ENCODE data around the gene PTPRE. TPM values are rescaled to one million over a fixed set of nuclear protein-coding genes. Genes with fewer than 3 reads are reported as not detected.

Gene PTPRE
- total RNA-seq, 1 experiment from 2014 or later = 2.6 TPM

DNA sequence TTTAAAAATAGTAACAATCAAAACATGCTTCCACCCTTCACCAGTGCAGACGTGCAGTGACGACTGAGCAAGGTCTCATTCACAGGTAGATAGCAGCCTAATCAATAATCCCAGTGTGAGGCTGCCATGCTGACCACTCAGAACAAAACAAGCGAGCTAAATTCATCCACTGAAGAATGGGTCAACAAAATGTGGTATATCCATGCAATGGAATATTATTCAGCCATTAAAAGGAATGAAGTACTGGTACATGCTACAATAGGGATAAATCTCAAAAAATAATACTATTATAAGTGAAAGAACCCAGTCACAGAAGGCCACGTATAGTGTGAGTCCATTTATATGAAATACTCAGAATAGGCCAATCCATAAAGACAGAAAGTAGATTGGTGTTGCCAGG lies 74.0 kb downstream of the PTPRE start:
- no peak for DNase-seq (ENCODE audit: low read depth)

DNA sequence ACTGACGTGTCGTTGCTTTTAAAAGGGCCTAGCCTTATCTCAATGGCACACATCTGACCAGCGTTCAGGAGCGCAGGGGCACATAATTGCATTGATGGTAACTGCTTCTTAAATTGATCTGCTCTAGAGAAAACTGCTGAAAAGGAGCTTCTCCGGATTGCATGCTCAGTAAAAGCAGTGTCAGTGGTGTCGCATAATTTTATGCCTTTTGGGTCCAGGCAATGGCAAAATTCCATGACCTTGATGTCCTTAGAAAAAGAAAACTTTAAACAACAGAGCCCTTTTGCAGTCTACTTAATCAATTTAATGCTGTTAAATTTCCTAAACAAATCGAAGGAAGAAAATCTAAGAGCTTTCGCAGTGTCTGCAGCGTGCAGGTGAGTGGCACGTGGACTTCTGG lies 75.7 kb downstream of the PTPRE start:
- no peak for DNase-seq (ENCODE audit: low read depth)

DNA sequence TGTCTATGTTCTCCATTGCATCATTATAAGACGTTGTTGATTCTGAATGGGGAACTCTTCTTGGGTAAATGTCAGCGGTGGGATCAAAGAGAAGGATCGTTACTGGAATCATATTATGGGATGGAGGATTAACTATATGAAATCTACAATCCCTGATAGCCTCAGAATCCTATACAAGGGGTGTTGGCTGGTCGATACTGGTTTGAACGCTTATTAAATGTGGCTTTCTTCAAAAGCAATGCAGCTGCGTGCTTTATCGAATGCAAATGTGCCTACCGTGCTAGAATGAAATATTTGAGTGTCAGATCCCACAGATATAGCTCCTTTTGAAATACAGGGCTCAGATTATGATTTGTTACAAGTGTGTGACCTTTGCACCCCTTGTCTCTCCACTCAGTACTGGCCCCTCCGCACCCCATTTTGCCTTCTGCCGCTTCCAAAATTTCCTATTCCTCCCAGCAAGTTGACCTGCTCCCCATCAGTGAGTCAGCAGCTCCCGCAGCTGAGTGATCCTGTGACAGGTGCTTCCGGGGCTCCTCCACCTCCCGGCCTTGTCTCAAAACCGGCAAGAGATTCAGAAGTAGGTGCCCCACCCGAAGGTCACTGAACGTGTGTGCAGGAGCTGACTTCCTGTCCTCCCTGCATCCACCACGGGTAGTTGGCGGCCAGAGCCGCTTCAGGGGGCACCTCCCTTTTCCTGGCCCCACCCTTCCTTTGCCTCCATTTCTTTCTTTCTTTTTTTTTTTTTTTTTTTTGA lies 76.6 kb downstream of the PTPRE start:
- DNase-seq (ENCODE audit: low read depth) = no peak

GRCh38 chr10:127984945-127985344 lies 78.0 kb downstream of the PTPRE start:
- no peak for DNase-seq (ENCODE audit: low read depth)

DNA sequence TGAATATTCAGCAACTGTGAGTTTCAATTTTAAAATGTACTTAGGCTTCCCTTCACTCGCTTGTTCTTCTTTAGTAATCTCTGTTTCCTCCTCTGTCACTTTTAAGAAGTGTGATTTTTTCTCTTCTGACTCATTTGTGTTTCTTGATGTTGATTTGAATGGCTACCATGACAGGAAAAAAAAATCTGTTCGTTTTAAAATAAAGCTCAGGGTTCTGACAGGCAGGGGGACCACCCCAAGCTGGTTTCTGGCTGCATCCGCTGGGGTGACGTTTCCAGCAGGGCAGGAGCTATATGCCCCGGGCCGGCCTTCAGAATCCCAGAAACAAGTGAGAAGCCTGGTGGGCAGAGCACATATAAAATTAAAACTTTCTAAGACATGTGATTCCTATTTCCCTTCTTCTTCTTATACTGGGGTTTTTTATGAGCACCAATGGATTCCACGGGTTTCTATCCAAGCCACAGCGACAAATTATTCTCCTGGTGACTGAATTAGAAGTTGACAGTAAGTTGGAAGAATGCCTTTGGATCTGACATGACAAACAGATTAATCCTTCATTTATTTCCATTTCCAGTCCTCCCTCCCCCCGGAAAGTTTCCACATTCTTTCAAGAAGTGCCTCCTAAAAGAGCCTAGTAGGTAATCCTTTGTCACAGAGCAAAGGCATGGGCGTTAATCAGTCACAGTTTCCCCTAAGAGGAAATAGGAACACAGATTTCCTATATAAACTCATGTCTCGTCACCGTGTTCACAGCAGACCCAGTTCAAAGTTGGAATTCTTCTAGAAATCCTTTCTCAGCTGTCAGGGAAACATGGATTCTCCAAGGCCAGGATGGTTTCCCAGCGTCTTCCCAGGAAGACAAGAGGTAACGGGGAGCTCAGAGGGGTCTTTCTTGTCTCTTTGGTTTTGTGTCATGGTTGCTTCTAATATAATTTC lies 79.9 kb downstream of the PTPRE start:
- no peak for DNase-seq (ENCODE audit: low read depth)

- no peak for DNase-seq (ENCODE audit: low read depth)
These were observed 80.8 kb downstream of the PTPRE start for GRCh38 chr10:127987467-127988380.

DNA sequence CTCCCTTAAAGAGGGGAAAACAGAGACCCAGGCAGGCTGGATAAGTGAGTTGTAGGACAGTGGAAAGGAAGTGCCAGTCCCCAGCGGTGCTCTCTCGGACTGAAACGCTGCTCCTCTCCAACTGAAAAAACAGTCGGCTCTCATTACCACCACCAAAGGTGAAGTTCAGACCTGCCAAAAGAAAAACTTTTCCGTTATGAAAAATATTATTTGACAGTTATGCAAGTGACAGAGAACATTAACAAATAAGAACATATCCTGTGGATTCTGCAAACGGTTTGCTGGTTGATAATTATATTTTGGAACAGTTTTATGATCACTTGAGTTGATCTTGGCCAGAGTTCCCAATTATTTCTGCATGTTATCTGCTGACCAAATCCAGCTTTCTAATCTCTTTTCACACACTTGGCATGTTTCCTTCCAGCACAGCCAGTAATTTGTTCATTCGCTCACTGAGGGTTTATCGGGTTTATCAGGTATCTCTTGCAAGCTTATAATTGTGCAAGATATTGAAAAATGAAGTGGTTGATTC lies 82.6 kb downstream of the PTPRE start:
- peak; percentile 19 for DNase-seq (ENCODE audit: low read depth)

DNA sequence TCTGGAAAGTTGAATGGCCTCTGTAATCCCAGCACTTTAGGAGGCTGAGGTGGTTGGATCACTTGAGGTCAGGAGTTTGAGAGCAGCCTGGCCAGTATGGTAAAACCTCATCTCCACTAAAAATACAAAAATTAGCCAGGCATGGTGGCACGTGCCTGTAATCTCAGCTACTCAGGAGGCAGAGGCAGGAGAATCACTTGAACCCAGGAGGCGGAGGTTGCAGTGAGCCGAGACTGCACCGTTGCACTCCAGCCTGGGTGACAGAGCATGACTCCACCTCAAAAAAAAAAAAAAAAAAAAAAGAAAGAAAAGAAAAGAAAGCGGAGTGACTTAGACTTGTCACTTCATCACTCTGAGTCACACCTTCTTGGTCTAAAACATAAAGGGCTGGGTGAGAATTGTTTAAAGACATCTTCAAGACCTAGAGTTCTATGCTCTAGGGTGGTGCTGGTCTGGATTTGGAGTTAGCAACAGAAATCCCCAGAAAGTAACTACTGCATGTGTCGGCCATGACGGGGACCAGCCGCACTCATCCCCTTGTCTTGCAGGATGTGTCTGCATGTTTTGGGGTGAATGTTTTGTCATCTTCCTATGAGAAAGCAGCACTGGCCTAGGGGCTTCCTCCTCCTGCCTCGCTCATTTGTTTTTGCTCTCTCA lies 83.4 kb downstream of the PTPRE start:
- peak; percentile 41 for DNase-seq (ENCODE audit: low read depth)

DNA sequence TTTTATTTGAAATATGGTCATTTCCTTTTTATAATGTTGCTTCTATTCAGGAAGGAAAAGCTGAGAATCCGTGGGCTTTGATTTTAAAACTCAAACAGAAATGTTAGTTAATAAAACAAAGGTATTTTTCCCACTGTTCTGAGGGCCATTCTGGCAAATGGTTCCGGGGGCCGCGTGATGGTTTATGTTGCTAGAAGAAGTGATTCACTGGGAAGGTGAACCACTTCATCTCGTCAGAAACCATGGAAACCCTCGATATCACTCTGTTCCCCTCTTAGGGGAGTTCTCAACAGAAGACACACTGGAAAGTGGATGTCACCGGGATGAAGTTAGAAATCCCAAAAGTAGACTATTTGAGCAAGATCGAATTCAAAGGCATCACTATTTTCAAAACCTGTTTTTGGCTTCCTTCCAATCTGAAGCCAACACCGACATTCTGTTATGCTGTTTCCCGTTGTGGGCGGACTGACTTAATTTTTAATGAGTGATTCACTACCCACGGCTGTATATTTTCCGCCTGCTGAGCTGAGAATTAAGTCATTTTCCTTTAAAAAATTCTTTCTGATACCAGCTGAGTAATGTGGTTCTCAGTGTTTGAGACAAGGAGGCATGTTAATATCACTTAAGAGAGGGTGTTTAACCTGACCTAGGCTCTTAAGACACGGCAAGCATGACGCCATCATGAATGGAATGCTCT lies 84.1 kb downstream of the PTPRE start:
- peak; percentile 78 for DNase-seq (ENCODE audit: low read depth)

DNA sequence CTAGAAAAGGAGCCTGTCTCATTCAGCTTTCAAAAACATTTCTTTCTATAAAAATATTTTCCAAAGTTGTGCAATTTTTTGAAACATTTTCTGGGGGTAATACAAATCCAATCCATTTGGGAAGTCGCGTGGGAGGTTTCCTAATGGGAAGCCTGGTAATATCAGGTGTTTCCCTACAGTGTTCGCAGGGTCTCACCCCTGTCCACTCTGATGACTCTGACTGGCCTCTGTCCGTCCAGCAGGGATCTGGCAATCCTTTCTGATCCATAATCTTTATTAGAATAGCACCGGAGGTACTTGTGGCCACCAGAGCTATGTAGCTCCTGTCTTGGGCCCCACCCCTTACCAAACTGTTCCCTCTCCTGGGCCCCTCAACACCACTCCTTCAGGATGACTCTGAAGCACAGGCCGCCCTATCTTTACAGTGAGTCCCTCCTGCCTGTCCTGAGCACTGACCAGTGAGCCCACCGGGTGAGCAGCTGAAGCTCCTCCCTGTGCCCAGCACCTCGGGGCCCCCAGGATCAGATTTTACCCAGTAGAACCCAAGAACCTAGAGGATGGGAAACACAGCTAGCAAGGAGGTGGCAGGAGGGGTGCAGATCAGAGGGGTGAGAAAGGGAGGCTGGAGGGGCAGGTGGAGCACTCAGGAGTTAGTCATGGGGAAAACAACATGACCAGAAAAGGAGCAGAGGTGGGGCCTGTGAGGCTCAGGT lies 84.8 kb downstream of the PTPRE start:
- peak; percentile 39 for DNase-seq (ENCODE audit: low read depth)

DNA sequence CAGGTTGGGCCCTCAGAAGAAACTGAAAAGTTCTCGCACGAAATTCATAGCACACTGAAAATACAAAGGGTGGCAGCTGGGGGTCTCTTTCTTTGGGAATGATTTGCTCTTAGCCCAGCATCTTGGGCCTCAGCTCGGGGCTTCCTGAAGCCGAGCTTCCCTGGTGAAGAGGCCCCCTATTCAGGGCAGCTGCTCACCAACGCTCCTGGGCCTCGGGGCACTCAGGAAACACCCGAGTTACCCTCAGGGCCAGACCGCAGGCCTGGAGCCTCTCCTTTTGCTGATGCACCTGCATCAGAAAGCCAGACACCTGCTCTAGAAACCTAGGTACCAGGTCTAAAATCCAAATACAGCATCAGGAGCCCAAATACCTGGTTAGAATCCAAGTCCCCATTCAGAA lies 85.5 kb downstream of the PTPRE start:
- no peak for DNase-seq (ENCODE audit: low read depth)

GRCh38 chr10:127993056-127993690 lies 86.3 kb downstream of the PTPRE start:
- no peak for DNase-seq (ENCODE audit: low read depth)

- DNase-seq (ENCODE audit: low read depth) = no peak
These were observed 89.0 kb downstream of the PTPRE start for GRCh38 chr10:127995939-127996338.

DNA sequence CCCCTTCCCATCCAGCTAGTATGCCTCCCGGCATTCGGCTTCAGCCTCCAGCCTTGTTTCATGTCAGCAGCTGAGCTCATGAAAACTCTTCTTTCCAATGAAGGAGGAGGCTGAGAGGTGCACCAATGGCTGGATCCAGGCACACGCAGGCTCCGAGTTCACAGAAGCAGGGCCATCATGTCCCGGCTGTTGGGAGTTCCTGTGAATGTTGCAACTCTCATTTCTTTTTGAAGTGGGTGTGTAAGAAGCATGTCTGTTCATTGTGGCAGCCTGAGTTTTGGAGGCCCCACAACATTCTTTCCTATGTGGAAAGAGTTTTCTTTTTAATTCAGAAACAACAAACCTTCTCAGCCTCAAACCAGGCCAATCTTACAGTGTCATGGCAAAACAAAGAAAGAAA lies 89.7 kb downstream of the PTPRE start:
- no peak for DNase-seq (ENCODE audit: low read depth)

GRCh38 chr10:127997271-127997670 lies 90.4 kb downstream of the PTPRE start:
- DNase-seq (ENCODE audit: low read depth) = no peak

- no peak for DNase-seq (ENCODE audit: low read depth)
These were observed 91.0 kb downstream of the PTPRE start for GRCh38 chr10:127997937-127998336.

DNA sequence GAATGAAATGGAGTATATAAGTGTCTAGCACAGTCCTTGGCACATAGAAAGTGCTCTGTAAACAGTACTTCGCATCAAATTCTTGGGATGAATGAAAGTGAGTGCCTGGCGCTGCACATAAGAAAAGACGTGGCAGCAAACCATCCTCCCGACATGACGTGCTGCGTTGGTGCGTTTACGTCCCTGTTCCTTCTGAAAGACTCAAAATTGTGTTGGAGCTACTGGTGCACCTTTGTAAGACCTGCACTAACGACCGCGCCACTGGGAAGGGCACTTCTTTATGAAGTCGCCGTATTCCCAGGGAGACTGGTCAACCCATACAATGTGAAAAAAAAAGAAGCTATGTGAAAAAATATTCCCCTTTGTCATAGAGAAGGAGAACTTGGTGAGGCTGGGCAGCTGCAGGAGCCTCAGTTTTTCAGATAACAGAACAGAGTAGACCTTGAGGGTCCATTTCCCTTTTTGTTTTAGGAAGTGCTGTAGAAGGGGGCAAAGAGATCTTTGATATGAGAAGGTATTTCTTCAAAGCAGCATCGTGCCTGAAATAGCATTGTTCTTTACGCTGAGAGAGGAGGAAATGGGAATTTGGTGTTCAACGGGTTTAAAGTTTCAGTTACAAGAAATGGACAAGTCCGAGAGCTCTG lies 91.7 kb downstream of the PTPRE start:
- DNase-seq (ENCODE audit: low read depth) = no peak

DNA sequence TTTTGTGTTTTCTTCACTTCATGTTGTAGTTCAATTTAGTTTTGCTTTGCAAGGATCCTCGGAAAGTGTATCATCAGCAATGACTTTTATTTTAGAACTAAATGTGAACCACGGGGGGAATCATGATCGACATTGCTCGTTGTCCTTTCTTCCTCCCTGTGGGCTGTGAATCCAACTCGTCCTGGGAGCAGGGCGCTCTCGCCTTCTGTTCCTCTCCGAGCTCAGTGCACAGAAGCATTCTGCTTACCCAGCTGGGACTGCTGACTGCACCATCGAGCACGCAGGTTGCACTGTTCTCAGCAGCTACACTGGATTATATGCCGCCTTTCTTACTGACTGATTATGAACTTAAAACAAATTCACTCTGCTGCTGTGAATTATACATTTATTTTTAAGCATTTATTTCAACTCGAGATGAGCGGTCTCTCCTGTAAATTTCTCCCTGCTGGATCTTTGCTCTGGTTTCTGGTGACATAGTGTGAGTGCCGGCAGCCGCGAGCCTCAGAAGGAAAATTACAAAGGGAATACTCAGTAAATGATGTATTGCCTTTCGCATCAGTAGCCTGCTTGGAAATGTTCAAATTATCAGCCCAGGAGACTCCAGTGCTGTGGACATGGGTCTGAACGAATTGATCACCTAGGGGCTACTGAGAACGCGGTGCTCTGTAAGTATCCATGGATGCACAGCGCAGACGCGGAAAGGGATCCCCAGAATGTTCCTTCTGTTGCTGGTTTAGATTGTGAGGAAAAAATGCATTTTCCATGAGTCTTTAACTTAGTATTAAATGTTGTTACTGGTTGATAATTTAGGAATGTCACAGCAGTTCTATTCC lies 92.6 kb downstream of the PTPRE start:
- no peak for DNase-seq (ENCODE audit: low read depth)
